ENCODE measurements around the gene CZIB. TPM values are rescaled to one million over a fixed set of nuclear protein-coding genes. Genes with fewer than 3 reads are reported as not detected.

CZIB gene
- total and polyA plus RNA-seq, 2 of the 13 experiments (the other 11 are each of a cell fraction or from before 2014, with no cell fraction given), result 49.2 to 67.0 TPM

DNA sequence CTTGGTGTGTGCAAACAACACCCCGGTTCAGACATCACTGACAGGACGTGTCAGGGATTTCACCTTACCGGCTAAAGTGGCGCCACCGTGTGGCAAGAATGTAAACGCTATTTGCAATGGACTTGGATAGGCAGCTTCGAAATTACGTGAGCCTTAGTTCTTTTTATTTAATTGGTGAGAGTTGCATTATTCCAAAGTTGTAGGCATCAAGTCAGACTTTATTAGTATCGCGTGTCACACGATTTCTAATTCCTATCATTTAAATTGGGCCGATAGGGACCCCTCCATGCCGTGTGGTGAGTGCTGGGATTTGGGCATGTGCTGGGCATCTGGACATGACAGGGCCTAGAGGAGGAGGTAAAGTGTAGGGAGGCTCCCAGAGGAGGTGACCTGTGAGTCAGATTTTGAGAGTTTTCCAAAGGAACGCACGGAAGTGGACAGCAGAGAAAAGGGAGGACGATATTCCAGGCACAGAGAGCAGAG lies 38.3 kb downstream of the CZIB start (continued):
- peak; percentile 27; the same call in 1 of the 2 replicates for TF ChIP-seq KDM6A (CRISPR knock-in tag; IDR thresholded peaks at IDR 0.05; ENCODE audit: low read depth)
- no peak for TF ChIP-seq ELF4 (CRISPR knock-in tag; IDR thresholded peaks at IDR 0.05; ENCODE audit: borderline replicate concordance)
- TF ChIP-seq KLF11 (CRISPR knock-in tag; IDR thresholded peaks at IDR 0.05), result no peak
- 0 out of 2 replicates have a peak, but pooled peaks have one; percentile 33 for TF ChIP-seq NFKB2 (CRISPR knock-in tag; IDR thresholded peaks at IDR 0.05; ENCODE audit: borderline replicate concordance)
- TF ChIP-seq, protein P1, sequence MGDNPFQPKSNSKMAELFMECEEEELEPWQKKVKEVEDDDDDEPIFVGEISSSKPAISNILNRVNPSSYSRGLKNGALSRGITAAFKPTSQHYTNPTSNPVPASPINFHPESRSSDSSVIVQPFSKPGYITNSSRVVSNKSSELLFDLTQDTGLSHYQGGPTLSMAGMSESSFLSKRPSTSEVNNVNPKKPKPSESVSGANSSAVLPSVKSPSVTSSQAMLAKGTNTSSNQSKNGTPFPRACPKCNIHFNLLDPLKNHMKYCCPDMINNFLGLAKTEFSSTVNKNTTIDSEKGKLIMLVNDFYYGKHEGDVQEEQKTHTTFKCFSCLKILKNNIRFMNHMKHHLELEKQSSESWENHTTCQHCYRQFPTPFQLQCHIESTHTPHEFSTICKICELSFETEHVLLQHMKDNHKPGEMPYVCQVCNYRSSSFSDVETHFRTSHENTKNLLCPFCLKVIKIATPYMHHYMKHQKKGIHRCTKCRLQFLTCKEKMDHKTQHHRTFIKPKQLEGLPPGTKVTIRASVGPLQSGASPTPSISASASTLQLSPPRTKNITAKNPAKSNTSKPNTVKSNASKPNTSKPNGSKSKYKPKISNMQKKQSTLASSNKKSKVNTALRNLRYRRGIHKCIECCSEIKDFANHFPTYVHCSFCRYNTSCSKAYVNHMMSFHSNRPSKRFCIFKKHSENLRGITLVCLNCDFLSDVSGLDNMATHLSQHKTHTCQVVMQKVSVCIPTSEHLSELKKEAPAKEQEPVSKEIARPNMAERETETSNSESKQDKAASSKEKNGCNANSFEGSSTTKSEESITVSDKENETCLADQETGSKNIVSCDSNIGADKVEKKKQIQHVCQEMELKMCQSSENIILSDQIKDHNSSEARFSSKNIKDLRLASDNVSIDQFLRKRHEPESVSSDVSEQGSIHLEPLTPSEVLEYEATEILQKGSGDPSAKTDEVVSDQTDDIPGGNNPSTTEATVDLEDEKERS (CRISPR knock-in tag; IDR thresholded peaks at IDR 0.05), result 0 out of 2 replicates have a peak, but pooled peaks have one; percentile 53
- no peak for TF ChIP-seq HNRNPUL1 (IDR thresholded peaks at IDR 0.05; ENCODE audit: low read depth, low read length)
- no peak; the same call in 1 of the 2 replicates for TF ChIP-seq TOE1 (CRISPR knock-in tag; IDR thresholded peaks at IDR 0.05)
- TF ChIP-seq TBX2 (CRISPR knock-in tag; IDR thresholded peaks at IDR 0.05; ENCODE audit: borderline replicate concordance), result 0 out of 2 replicates have a peak, but pooled peaks have one; percentile 49
- TF ChIP-seq SMC3 (IDR thresholded peaks at IDR 0.05; ENCODE audit: low read length), result peak; percentile 82
- TF ChIP-seq, protein P2, sequence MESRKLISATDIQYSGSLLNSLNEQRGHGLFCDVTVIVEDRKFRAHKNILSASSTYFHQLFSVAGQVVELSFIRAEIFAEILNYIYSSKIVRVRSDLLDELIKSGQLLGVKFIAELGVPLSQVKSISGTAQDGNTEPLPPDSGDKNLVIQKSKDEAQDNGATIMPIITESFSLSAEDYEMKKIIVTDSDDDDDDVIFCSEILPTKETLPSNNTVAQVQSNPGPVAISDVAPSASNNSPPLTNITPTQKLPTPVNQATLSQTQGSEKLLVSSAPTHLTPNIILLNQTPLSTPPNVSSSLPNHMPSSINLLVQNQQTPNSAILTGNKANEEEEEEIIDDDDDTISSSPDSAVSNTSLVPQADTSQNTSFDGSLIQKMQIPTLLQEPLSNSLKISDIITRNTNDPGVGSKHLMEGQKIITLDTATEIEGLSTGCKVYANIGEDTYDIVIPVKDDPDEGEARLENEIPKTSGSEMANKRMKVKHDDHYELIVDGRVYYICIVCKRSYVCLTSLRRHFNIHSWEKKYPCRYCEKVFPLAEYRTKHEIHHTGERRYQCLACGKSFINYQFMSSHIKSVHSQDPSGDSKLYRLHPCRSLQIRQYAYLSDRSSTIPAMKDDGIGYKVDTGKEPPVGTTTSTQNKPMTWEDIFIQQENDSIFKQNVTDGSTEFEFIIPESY (CRISPR knock-in tag; IDR thresholded peaks at IDR 0.05), result 0 out of 2 replicates have a peak, but pooled peaks have one; percentile 35
- no peak for TF ChIP-seq JARID2 (CRISPR knock-in tag; IDR thresholded peaks at IDR 0.05; ENCODE audit: insufficient replicate concordance)
- TF ChIP-seq BORCS8-MEF2B (CRISPR knock-in tag; IDR thresholded peaks at IDR 0.05), result 0 out of 2 replicates have a peak, but pooled peaks have one; percentile 12
- peak; percentile 58; the same call in 1 of the 2 replicates for TF ChIP-seq ZSCAN31 (CRISPR knock-in tag; IDR thresholded peaks at IDR 0.05; ENCODE audit: low read depth)
- peak; percentile 32; the same call in 1 of the 2 replicates for TF ChIP-seq ELF3 (CRISPR knock-in tag; IDR thresholded peaks at IDR 0.05)

All from HepG2 (cell line).